Muscle of leg (tissue), 11 donors: ENCODE data around the gene ZMYM1. TPM values are rescaled to one million over a fixed set of nuclear protein-coding genes. Genes with fewer than 3 reads are reported as not detected.

ENCODE experiments used
- DNase-seq: peaks from one replicate; pipeline ENCODE4 v3.0.0; 2013
- H3K27ac ChIP-seq: one replicate; pipeline ENCODE4 v1.5.1; 2013; ENCODE audit warnings: mild to moderate bottlenecking, low read length, control low read depth
- H3K27me3 ChIP-seq: one replicate; pipeline ENCODE4 v1.6.1; 2013; ENCODE audit warnings: low read length; ENCODE audit not compliant: control insufficient read depth, insufficient read depth
- H3K36me3 ChIP-seq: one replicate; pipeline ENCODE4 v1.6.1; 2013; ENCODE audit warnings: low read length; ENCODE audit not compliant: control insufficient read depth, insufficient read depth
- H3K4me1 ChIP-seq: one replicate; pipeline ENCODE4 v1.6.1; 2013; ENCODE audit warnings: low read length; ENCODE audit not compliant: control insufficient read depth, insufficient read depth
- H3K4me3 ChIP-seq: one replicate; pipeline ENCODE4 v1.5.1; 2013; ENCODE audit warnings: low read length, control low read depth
- H3K9me3 ChIP-seq: replicated peaks from 2 replicates; pipeline ENCODE4 v1.6.1; 2013; ENCODE audit warnings: low read depth, low read length; ENCODE audit not compliant: control insufficient read depth
- WGBS: methylation state at CpG from one replicate; pipeline ENCODE4 v1.1.5; 2013; ENCODE audit warnings: missing lambda C conversion rate; ENCODE audit not compliant: insufficient coverage; 5-methylcytosine and 5-hydroxymethylcytosine counted together
- polyA plus RNA-seq, 8 donors: library from polyadenylated mRNA; unstranded; fragments of 120-200 nt; gene quantifications; one replicate each; pipeline versions ENCODE4 v1.2.1 to v1.2.3, GENCODE V29; 2013; ENCODE audit warnings: inconsistent platforms in 1 of 8, low replicate concordance in 1 of 8; ENCODE audit not compliant: insufficient read length in 8 of 8, insufficient read depth in 1 of 8
- total RNA-seq: library from RNA; stranded (reverse); fragments of 120-200 nt; gene quantifications from one replicate; pipeline ENCODE4 v1.2.4, GENCODE V29; 2013

Gene ZMYM1
- total and polyA plus RNA-seq, 9 donors: 7.9 to 15.4 (median 10.1) TPM

GRCh38 chr1:35151220-35151619 is 72.0 kb downstream of the ZMYM1 start:
- Histone ChIP-seq H3K27ac (no peak overlapping the region), H3K4me1 (no peaks in the 10 kb centered on the region), H3K36me3 (no peaks in the 10 kb centered on the region), H3K4me3 (no peak overlapping the region), H3K27me3 (no peaks in the 10 kb centered on the region), H3K9me3 (no peaks in the 10 kb centered on the region)
- DNase-seq: no peak
- WGBS: 95% methylated on average over 4 of the region's 5 CpGs

DNA sequence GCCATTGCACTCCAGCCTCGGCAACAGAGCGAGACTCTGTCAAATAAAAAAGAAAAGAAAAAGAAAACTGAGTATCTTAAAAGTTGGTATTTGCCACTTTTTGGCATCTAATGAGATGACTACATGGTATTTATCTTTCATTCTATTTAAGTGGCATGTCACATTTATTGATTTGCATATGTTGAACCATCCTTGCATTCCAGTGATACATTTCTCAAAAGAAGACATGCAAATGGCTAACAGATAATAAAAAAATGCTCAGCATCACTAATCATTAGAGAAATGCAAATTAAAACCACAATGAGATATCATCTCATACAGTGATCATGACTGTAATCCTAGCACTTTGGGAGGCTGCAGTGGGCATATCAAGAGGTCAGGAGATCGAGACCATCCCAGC is 85.7 kb downstream of the ZMYM1 start:
- Histone ChIP-seq H3K27me3 (no peaks in the 10 kb centered on the region), H3K36me3 (no peaks in the 10 kb centered on the region), H3K4me3 (no peak overlapping the region), H3K4me1 (no peaks in the 10 kb centered on the region), H3K27ac (no peak overlapping the region), H3K9me3 (peaks cover 15% of the 10 kb centered on the region)
- no CpG with 5 or more reads among the region's 3 CpGs for WGBS
- DNase-seq: no peak

Other genes starting within 250 kb of the ZMYM1 start
- gene SMIM12, start 219.6 kb upstream of the ZMYM1 start, total RNA-seq: 21.7 TPM
- 10 to 100 TPM; 23.2 to 31.8 (median 26.9) TPM for gene SMIM12, start 219.6 kb upstream of the ZMYM1 start, polyA plus RNA-seq
- gene DLGAP3, start 149.7 kb upstream of the ZMYM1 start, total RNA-seq: 0.22 TPM
- under 1 TPM; 0.15 to 0.95 (median 0.25) TPM for gene DLGAP3, start 149.7 kb upstream of the ZMYM1 start, polyA plus RNA-seq
- 16.3 TPM for gene TMEM35B, start 94.0 kb upstream of the ZMYM1 start, total RNA-seq
- gene TMEM35B, start 94.0 kb upstream of the ZMYM1 start, polyA plus RNA-seq: 10 to 100 TPM; 17.6 to 25.9 (median 21.1) TPM
- gene ZMYM6, start 47.4 kb upstream of the ZMYM1 start, total RNA-seq: 8.9 TPM
- gene ZMYM6, start 47.4 kb upstream of the ZMYM1 start, polyA plus RNA-seq: 10 to 100 TPM in 5 of 8 donors, 1 to 10 TPM in 3; 7.4 to 13.1 (median 10.4) TPM
- gene SFPQ, start 113.8 kb downstream of the ZMYM1 start, total RNA-seq: 201 TPM
- gene SFPQ, start 113.8 kb downstream of the ZMYM1 start, polyA plus RNA-seq: 100 to 1,000 TPM; 271 to 424 (median 305) TPM
- gene ZMYM4, start 189.3 kb downstream of the ZMYM1 start, total RNA-seq: 37.7 TPM
- gene ZMYM4, start 189.3 kb downstream of the ZMYM1 start, polyA plus RNA-seq: 10 to 100 TPM; 27.9 to 43.6 (median 37.8) TPM